Natural killer cell (primary cell): ENCODE measurements around the gene F2RL3. TPM values are rescaled to one million over a fixed set of nuclear protein-coding genes. Genes with fewer than 3 reads are reported as not detected.
"Not testable (repeated sequence)": the region's sequence is repeated elsewhere in the genome, so short reads cannot be mapped to it uniquely, and the experiment has no call there.

Experiments
- ATAC-seq, 3 donors: fragments of 150-1000 bp in 2 of 3; fragments of 200-7000 bp in 1 of 3; cut with Tn5 transposase; 1 replicate in 1 of 3; 2 replicates in 2 of 3; pipeline ENCODE4 v1.10.0; 2021; ENCODE audit warnings: mild to moderate bottlenecking in 2 of 3, moderate library complexity in 2 of 3
- DNase-seq, 2 donors: peaks; one replicate each; pipeline versions ENCODE4 v3.0.0 to v3.0.0-alpha.2; 2013 to 2021; ENCODE audit warnings: mixed read lengths in 1 of 2
- H3K27ac ChIP-seq: one replicate; pipeline ENCODE4 v1.5.1; 2013; ENCODE audit warnings: mild to moderate bottlenecking, low read length
- H3K27me3 ChIP-seq: one replicate; pipeline ENCODE4 v1.6.1; 2013; ENCODE audit warnings: low read length; ENCODE audit not compliant: control insufficient read depth, insufficient read depth
- H3K36me3 ChIP-seq: one replicate; pipeline ENCODE4 v1.6.1; 2013; ENCODE audit warnings: low read length; ENCODE audit not compliant: control insufficient read depth, insufficient read depth
- H3K4me1 ChIP-seq: one replicate; pipeline ENCODE4 v1.6.1; 2013; ENCODE audit warnings: low read length; ENCODE audit not compliant: control insufficient read depth, insufficient read depth
- H3K4me3 ChIP-seq: one replicate; pipeline ENCODE4 v1.5.1; 2013; ENCODE audit warnings: low read length
- H3K9me3 ChIP-seq: one replicate; pipeline ENCODE4 v1.6.1; 2013; ENCODE audit warnings: low read length; ENCODE audit not compliant: control insufficient read depth, insufficient read depth
- H3K27ac Mint-ChIP-seq, 2 donors: one replicate each; pipeline ENCODE4 v1.8.0; 2022; ENCODE audit warnings: mild to moderate bottlenecking in 2 of 2, mixed read lengths in 2 of 2, moderate library complexity in 1 of 2
- H3K27me3 Mint-ChIP-seq, 2 donors: one replicate each; pipeline ENCODE4 v1.8.0; 2022; ENCODE audit warnings: low read depth in 2 of 2, mixed read lengths in 2 of 2
- H3K36me3 Mint-ChIP-seq: one replicate; pipeline ENCODE4 v1.8.0; 2022; ENCODE audit warnings: mixed read lengths
- H3K4me1 Mint-ChIP-seq, 2 donors: one replicate each; pipeline ENCODE4 v1.8.0; 2022; ENCODE audit warnings: mixed read lengths in 2 of 2
- H3K4me3 Mint-ChIP-seq: one replicate; pipeline ENCODE4 v1.8.0; 2022; ENCODE audit warnings: mild to moderate bottlenecking, moderate library complexity, mixed read lengths
- H3K9me3 Mint-ChIP-seq, 2 donors: one replicate each; pipeline ENCODE4 v1.8.0; 2022; ENCODE audit warnings: mixed read lengths in 2 of 2
- CTCF ChIP-seq: fragments of 200-600 bp; IDR thresholded peaks from one replicate; pipeline ENCODE4 v1.8.0; 2022; ENCODE audit warnings: antibody characterized with exemption
- WGBS: methylation state at CpG from one replicate; pipeline ENCODE4 v1.1.7; 2013; ENCODE audit warnings: missing lambda C conversion rate; ENCODE audit not compliant: insufficient coverage; 5-methylcytosine and 5-hydroxymethylcytosine counted together
- intact Hi-C: fragments of 100-400 bp; cut with micrococcal nuclease; formaldehyde crosslinking; loops from one replicate; pipeline ENCODE4 v1.14.2; 2022
- total RNA-seq, 4 donors: library from RNA; stranded (reverse); fragments of 120-200 nt in 1 of 4; gene quantifications; one replicate each; pipeline versions ENCODE4 v1.2.3 to v1.2.4, GENCODE V29; 2013 to 2022

Gene F2RL3
- total RNA-seq, 3 donors from 2014 or later (not counting 1 experiment from before 2014, with no cell fraction given), result 0.24 to 0.39 (median 0.28) TPM

GRCh38 chr19:16938211-16938610 is 49.4 kb downstream of the F2RL3 start:
- Mint-ChIP-seq H3K36me3 (peaks cover 8% of the 10 kb centered on the region), H3K27ac (no peak overlapping the region), H3K27me3 (peaks cover 0 to 3% of the 10 kb centered on the region in 2 donors), H3K4me1 (no peaks in the 10 kb centered on the region), H3K9me3 (peaks cover 3 to 16% of the 10 kb centered on the region in 2 donors), H3K4me3 (no peak overlapping the region)
- Histone ChIP-seq H3K27ac (no peak overlapping the region), H3K4me3 (no peak overlapping the region), H3K27me3 (no peaks in the 10 kb centered on the region), H3K4me1 (no peaks in the 10 kb centered on the region), H3K36me3 (no peaks in the 10 kb centered on the region), H3K9me3 (no peaks in the 10 kb centered on the region)
- DNase-seq, result no peak
- no peak for ATAC-seq
- 96% methylated on average over 11 of the region's 11 CpGs for WGBS
- intact Hi-C loops, result no loop called here
- TF ChIP-seq CTCF, result no peak

- ATAC-seq, H3K36me3 ChIP-seq, H3K4me3 Mint-ChIP-seq, H3K4me3 ChIP-seq, H3K9me3 Mint-ChIP-seq, H3K9me3 ChIP-seq, H3K27me3 ChIP-seq, H3K27ac ChIP-seq, H3K36me3 Mint-ChIP-seq, H3K4me1 Mint-ChIP-seq, H3K4me1 ChIP-seq, intact Hi-C loops, DNase-seq, H3K27me3 Mint-ChIP-seq, H3K27ac Mint-ChIP-seq: not testable (repeated sequence)
- WGBS, result 75% methylated on average over 4 of the region's 7 CpGs
These were observed 51.3 kb downstream of the F2RL3 start for GRCh38 chr19:16940063-16940462.

- Histone ChIP-seq H3K27ac (no peak overlapping the region), H3K4me1 (no peaks in the 10 kb centered on the region), H3K27me3 (no peaks in the 10 kb centered on the region), H3K36me3 (no peaks in the 10 kb centered on the region), H3K4me3 (no peak overlapping the region), H3K9me3 (no peaks in the 10 kb centered on the region)
- Mint-ChIP-seq H3K4me1 (no peaks in the 10 kb centered on the region), H3K9me3 (no peaks in the 10 kb centered on the region), H3K4me3 (no peak overlapping the region), H3K27ac (no peak overlapping the region), H3K27me3 (peaks cover 0 to 3% of the 10 kb centered on the region in 2 donors), H3K36me3 (no peaks in the 10 kb centered on the region)
- DNase-seq (no peak), ATAC-seq (no peak)
- TF ChIP-seq CTCF, result no peak
- intact Hi-C loops, result no loop called here
- 86% methylated on average over 9 of the region's 9 CpGs for WGBS
These were observed 51.8 kb downstream of the F2RL3 start for GRCh38 chr19:16940626-16941025.

Other genes starting within 250 kb of the F2RL3 start
- gene SMIM7, start 228.9 kb upstream of the F2RL3 start, total RNA-seq, result 10 to 100 TPM; 63.2 to 88.4 (median 76.0) TPM
- gene TMEM38A, start 227.9 kb upstream of the F2RL3 start, total RNA-seq, result 1 to 10 TPM in 1 of 3 donors, under 1 TPM in 2; 0.29 to 2.2 (median 0.89) TPM
- under 1 TPM in 2 of 3 donors, not detected in 1; 0.05 TPM for gene NWD1, start 169.2 kb upstream of the F2RL3 start, total RNA-seq
- 10 to 100 TPM; 58.4 to 70.1 (median 60.2) TPM for gene SIN3B, start 59.6 kb upstream of the F2RL3 start, total RNA-seq
- 1 to 10 TPM; 3.6 to 4.9 (median 4.7) TPM for gene CPAMD8, start 137.8 kb downstream of the F2RL3 start, total RNA-seq
- 10 to 100 TPM; 10.3 to 13.5 (median 10.4) TPM for gene HAUS8, start 186.5 kb downstream of the F2RL3 start, total RNA-seq
- gene MYO9B, start 186.8 kb downstream of the F2RL3 start, total RNA-seq, result 100 to 1,000 TPM; 321 to 378 (median 365) TPM